H9 (cell line): Measurements from ENCODE around the gene NACC2. TPM values are rescaled to one million over a fixed set of nuclear protein-coding genes. Genes with fewer than 3 reads are reported as not detected.

Experiments
- DNase-seq: peaks from one replicate; pipeline ENCODE4 v3.0.0-alpha.2; 2017
- H2AFZ ChIP-seq: one replicate; pipeline ENCODE4 v1.6.1; 2013; ENCODE audit warnings: mild to moderate bottlenecking, low read length, control low read depth, moderate library complexity
- H2AK5ac ChIP-seq: 2 replicates; pipeline ENCODE4 v1.6.1; 2013; ENCODE audit warnings: low read length, control low read depth, mixed read lengths; ENCODE audit not compliant: insufficient read length
- H2BK120ac ChIP-seq: one replicate; pipeline ENCODE4 v1.6.1; 2013; ENCODE audit warnings: low read depth, mild to moderate bottlenecking, low read length, control low read depth, inconsistent platforms; ENCODE audit not compliant: poor library complexity, severe bottlenecking
- H2BK12ac ChIP-seq: 2 replicates; pipeline ENCODE4 v1.6.1; 2013; ENCODE audit warnings: low read length, control low read depth, mixed read lengths, low read depth; ENCODE audit not compliant: insufficient read length
- H2BK15ac ChIP-seq: 2 replicates; pipeline ENCODE4 v1.6.1; 2013; ENCODE audit warnings: low read depth, low read length, control low read depth
- H2BK20ac ChIP-seq: one replicate; pipeline ENCODE4 v1.6.1; 2013; ENCODE audit warnings: low read depth, mild to moderate bottlenecking, low read length, control low read depth, inconsistent platforms; ENCODE audit not compliant: poor library complexity, severe bottlenecking
- H2BK5ac ChIP-seq: 2 replicates; pipeline ENCODE4 v1.6.1; 2013; ENCODE audit warnings: low read length, control low read depth, mixed read lengths; ENCODE audit not compliant: insufficient read length
- H3K14ac ChIP-seq: 2 replicates; pipeline ENCODE4 v1.6.1; 2013; ENCODE audit warnings: low read length, control low read depth; ENCODE audit not compliant: insufficient read depth
- H3K18ac ChIP-seq: 2 replicates; pipeline ENCODE4 v1.6.1; 2013; ENCODE audit warnings: low read depth, mild to moderate bottlenecking, mixed read lengths, low read length, control low read depth; ENCODE audit not compliant: insufficient read length
- H3K23ac ChIP-seq: 2 replicates; pipeline ENCODE4 v1.6.1; 2013; ENCODE audit warnings: low read length, control low read depth, mixed read lengths, low read depth; ENCODE audit not compliant: insufficient read length
- H3K23me2 ChIP-seq: 2 replicates; pipeline ENCODE4 v1.6.1; 2013; ENCODE audit warnings: low read depth, mild to moderate bottlenecking, mixed read lengths, low read length, control low read depth; ENCODE audit not compliant: insufficient read length, poor library complexity, severe bottlenecking
- H3K27ac ChIP-seq: 2 replicates; pipeline ENCODE4 v1.5.1; 2013; ENCODE audit warnings: low read length, control low read depth, mixed read lengths, low read depth; ENCODE audit not compliant: insufficient read length
- H3K27me3 ChIP-seq: 2 replicates; pipeline ENCODE4 v1.6.1; 2013; ENCODE audit warnings: low read length, control low read depth, inconsistent platforms; ENCODE audit not compliant: insufficient read depth
- H3K4ac ChIP-seq: 2 replicates; pipeline ENCODE4 v1.6.1; 2013; ENCODE audit warnings: low read depth, mild to moderate bottlenecking, control low read depth, inconsistent platforms, low read length, moderate library complexity
- H3K4me1 ChIP-seq: 2 replicates; pipeline ENCODE4 v1.6.1; 2013; ENCODE audit warnings: low read length, control low read depth, inconsistent platforms; ENCODE audit not compliant: insufficient read depth
- H3K4me2 ChIP-seq: 2 replicates; pipeline ENCODE4 v1.6.1; 2013; ENCODE audit warnings: low read length, control low read depth, mixed read lengths; ENCODE audit not compliant: insufficient read length, insufficient read depth
- H3K56ac ChIP-seq: 2 replicates; pipeline ENCODE4 v1.6.1; 2013; ENCODE audit warnings: low read depth, mild to moderate bottlenecking, mixed read lengths, low read length, control low read depth; ENCODE audit not compliant: insufficient read length
- H3K79me1 ChIP-seq: 2 replicates; pipeline ENCODE4 v1.6.1; 2013; ENCODE audit warnings: low read depth, mild to moderate bottlenecking, moderate library complexity, low read length, control low read depth, inconsistent platforms; ENCODE audit not compliant: insufficient read depth, poor library complexity, severe bottlenecking
- H3K79me2 ChIP-seq: 2 replicates; pipeline ENCODE4 v1.6.1; 2013; ENCODE audit warnings: low read length, control low read depth, inconsistent platforms; ENCODE audit not compliant: insufficient read depth
- H3K9ac ChIP-seq: 2 replicates; pipeline ENCODE4 v1.6.1; 2013; ENCODE audit warnings: low read length, control low read depth, mixed read lengths; ENCODE audit not compliant: insufficient read length; ENCODE audit errors: extremely low read depth
- H3K9me3 ChIP-seq: one replicate; pipeline ENCODE4 v1.6.1; 2013; ENCODE audit warnings: low read depth, low read length, inconsistent platforms; ENCODE audit not compliant: control insufficient read depth
- H3T11ph ChIP-seq: one replicate; pipeline ENCODE4 v1.6.1; 2013; ENCODE audit warnings: mild to moderate bottlenecking, low read length, control low read depth, inconsistent platforms
- H4K20me1 ChIP-seq: one replicate; pipeline ENCODE4 v1.6.1; 2013; ENCODE audit not compliant: control insufficient read depth, insufficient read length, insufficient read depth
- H4K5ac ChIP-seq: 2 replicates; pipeline ENCODE4 v1.6.1; 2013; ENCODE audit warnings: low read depth, mild to moderate bottlenecking, mixed read lengths, low read length, control low read depth; ENCODE audit not compliant: insufficient read length
- H4K8ac ChIP-seq: replicated peaks from 2 replicates; pipeline ENCODE4 v1.6.1; 2013; ENCODE audit warnings: low read length, control low read depth, mixed read lengths, low read depth; ENCODE audit not compliant: insufficient read length
- H4K91ac ChIP-seq: 2 replicates; pipeline ENCODE4 v1.6.1; 2013; ENCODE audit warnings: low read depth, mild to moderate bottlenecking, moderate library complexity, mixed read lengths, low read length, control low read depth; ENCODE audit not compliant: insufficient read length
- H3K27ac Mint-ChIP-seq, 3 experiments: 2 replicates in 2 of 3; 3 replicates in 1 of 3; pipeline ENCODE4 v1.8.0; 2020 to 2021; ENCODE audit warnings: mixed read lengths in 3 of 3, mild to moderate bottlenecking in 1 of 3, moderate library complexity in 1 of 3
- H3K27me3 Mint-ChIP-seq: 2 replicates; pipeline ENCODE4 v1.8.0; 2021; ENCODE audit warnings: low read depth, mild to moderate bottlenecking, moderate library complexity, mixed read lengths
- H3K36me3 Mint-ChIP-seq, 3 experiments: 2 replicates in 2 of 3; 3 replicates in 1 of 3; pipeline ENCODE4 v1.8.0; 2020 to 2021; ENCODE audit warnings: low read depth in 3 of 3, mixed read lengths in 3 of 3; ENCODE audit not compliant: insufficient read depth in 1 of 3
- H3K4me1 Mint-ChIP-seq, 2 experiments: 2 replicates each; pipeline ENCODE4 v1.8.0; 2020; ENCODE audit warnings: mixed read lengths in 2 of 2
- H3K4me3 Mint-ChIP-seq, 2 experiments: 2 replicates in 1 of 2; 3 replicates in 1 of 2; pipeline ENCODE4 v1.8.0; 2020 to 2021; ENCODE audit warnings: mild to moderate bottlenecking in 2 of 2, mixed read lengths in 2 of 2, moderate library complexity in 1 of 2
- H3K9me3 Mint-ChIP-seq, 2 experiments: 2 replicates in 1 of 2; 3 replicates in 1 of 2; pipeline ENCODE4 v1.8.0; 2020; ENCODE audit warnings: mild to moderate bottlenecking in 2 of 2, mixed read lengths in 2 of 2, moderate library complexity in 1 of 2
- CTCF ChIP-seq: fragments of 200-600 bp; sonication (generic); conservative IDR thresholded peaks from 3 replicates; pipeline ENCODE4 v1.8.0; 2021; ENCODE audit warnings: antibody characterized with exemption, mild to moderate bottlenecking
- WGBS: extraction: QIAGEN DNeasy Blood & Tissue Kit; methylation state at CpG from one replicate; pipeline ENCODE4 v1.1.7; 2013; ENCODE audit warnings: missing lambda C conversion rate, low lambda C conversion rate, mixed read lengths; ENCODE audit not compliant: insufficient read length; ENCODE audit errors: extremely low coverage; 5-methylcytosine and 5-hydroxymethylcytosine counted together
- total RNA-seq: library from RNA; stranded (reverse); gene quantifications from 2 replicates; pipeline ENCODE4 v1.2.1, GENCODE V29; 2021

Gene NACC2
- total RNA-seq, 1 experiment from 2014 or later: 11.5 TPM

GRCh38 chr9:136079916-136080246 lies 15.2 kb downstream of the NACC2 start:
- Histone ChIP-seq H3K23me2 (no peaks in the 10 kb centered on the region), H3K56ac (no peak overlapping the region), H3K23ac (no peak overlapping the region), H3K9me3 (no peaks in the 10 kb centered on the region), H2BK5ac (no peak overlapping the region), H3K4me2 (no peak overlapping the region), H3K79me2 (no peaks in the 10 kb centered on the region), H2BK15ac (no peak overlapping the region), H3K27me3 (no peaks in the 10 kb centered on the region), H2BK20ac (no peak overlapping the region), H3K4me1 (no peaks in the 10 kb centered on the region), H2BK120ac (no peak overlapping the region), H3K27ac (no peak overlapping the region), H2AK5ac (no peak overlapping the region), H3K4ac (no peak overlapping the region), H4K91ac (no peak overlapping the region), H3K18ac (no peak overlapping the region), H3K14ac (no peak overlapping the region), H3K9ac (no peak overlapping the region), H4K20me1 (no peaks in the 10 kb centered on the region), H4K5ac (no peak overlapping the region), H4K8ac (no peak overlapping the region), H2AFZ (no peak overlapping the region), H3K79me1 (no peaks in the 10 kb centered on the region), H2BK12ac (no peak overlapping the region), H3T11ph (no peak overlapping the region)
- DNase-seq: peak; percentile 23
- Mint-ChIP-seq H3K4me3 (no peak overlapping the region), H3K9me3 (no peaks in the 10 kb centered on the region), H3K36me3 (no peaks in the 10 kb centered on the region), H3K27me3 (no peaks in the 10 kb centered on the region), H3K27ac (no peak overlapping the region), H3K4me1 (peaks cover 8 to 11% of the 10 kb centered on the region in 2 experiments)
- TF ChIP-seq CTCF: no peak
- no CpG with 5 or more reads among the region's 6 CpGs for WGBS
